Rectal smooth muscle tissue (tissue), 1 donor: Measurements from ENCODE around the gene LRRC75A.
"Not testable (repeated sequence)": the region's sequence is repeated elsewhere in the genome, so short reads cannot be mapped to it uniquely, and the experiment has no call there.

Source experiments
- H3K27ac ChIP-seq: one replicate; pipeline ENCODE4 v1.7.0; 2013; ENCODE audit warnings: low read depth, low read length, inconsistent platforms
- H3K27me3 ChIP-seq: one replicate; pipeline ENCODE4 v1.7.0; 2013; ENCODE audit warnings: low read length; ENCODE audit not compliant: control insufficient read depth, insufficient read depth
- H3K36me3 ChIP-seq: one replicate; pipeline ENCODE4 v1.7.0; 2013; ENCODE audit warnings: low read length; ENCODE audit not compliant: control insufficient read depth, insufficient read depth
- H3K4me1 ChIP-seq: one replicate; pipeline ENCODE4 v1.7.0; 2013; ENCODE audit warnings: low read length; ENCODE audit not compliant: control insufficient read depth, insufficient read depth
- H3K4me3 ChIP-seq: one replicate; pipeline ENCODE4 v1.7.0; 2013; ENCODE audit warnings: low read length
- H3K9ac ChIP-seq: one replicate; pipeline ENCODE4 v1.7.0; 2013; ENCODE audit warnings: low read length

Gene LRRC75A

DNA sequence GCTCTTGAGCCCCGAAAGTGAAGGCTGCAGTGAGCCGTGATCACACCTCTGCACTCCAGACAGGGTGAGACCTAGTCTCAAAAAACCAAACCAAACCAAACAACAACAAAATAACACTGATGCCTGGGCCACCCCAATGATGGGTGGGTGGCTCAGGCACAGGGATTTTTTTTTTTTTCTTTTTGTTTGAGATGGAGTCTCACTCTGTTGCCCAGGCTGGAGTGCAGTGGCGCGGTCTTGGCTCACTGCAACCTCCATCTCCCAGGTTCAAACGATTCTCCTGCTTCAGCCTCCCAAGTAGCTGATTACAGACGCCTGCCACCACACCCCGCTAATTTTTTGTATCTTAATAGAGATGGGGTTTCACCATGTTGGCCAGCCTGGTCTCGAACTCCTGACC lies 39.7 kb downstream of the LRRC75A start:
- not testable (repeated sequence) for H3K4me1 ChIP-seq, H3K4me3 ChIP-seq, H3K27me3 ChIP-seq, H3K27ac ChIP-seq, H3K36me3 ChIP-seq, H3K9ac ChIP-seq

DNA sequence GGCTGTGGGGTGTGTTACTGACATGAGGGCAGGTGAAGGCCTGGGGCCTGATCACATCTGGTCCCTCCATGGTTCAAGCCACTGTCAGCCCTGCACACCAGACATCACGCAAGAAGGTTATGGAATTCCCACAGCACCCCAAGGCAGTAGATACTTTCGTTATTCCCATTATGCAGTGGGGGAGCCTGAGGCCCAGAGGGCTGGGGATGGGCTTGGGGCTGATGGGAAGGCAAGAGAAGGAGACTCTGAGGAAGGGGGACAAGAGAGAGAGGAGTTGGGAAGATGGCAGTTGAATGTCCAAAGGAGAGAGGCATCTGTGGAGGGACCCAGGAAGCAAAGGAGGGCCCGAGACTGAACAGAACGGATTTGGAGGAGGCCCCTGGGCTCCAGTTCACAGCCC lies 42.0 kb downstream of the LRRC75A start:
- Histone ChIP-seq H3K27me3 (no peaks in the 10 kb centered on the region), H3K4me1 (peaks cover 2% of the 10 kb centered on the region), H3K4me3 (no peak overlapping the region), H3K9ac (no peak overlapping the region), H3K36me3 (peaks cover 11% of the 10 kb centered on the region), H3K27ac (no peak overlapping the region)

DNA sequence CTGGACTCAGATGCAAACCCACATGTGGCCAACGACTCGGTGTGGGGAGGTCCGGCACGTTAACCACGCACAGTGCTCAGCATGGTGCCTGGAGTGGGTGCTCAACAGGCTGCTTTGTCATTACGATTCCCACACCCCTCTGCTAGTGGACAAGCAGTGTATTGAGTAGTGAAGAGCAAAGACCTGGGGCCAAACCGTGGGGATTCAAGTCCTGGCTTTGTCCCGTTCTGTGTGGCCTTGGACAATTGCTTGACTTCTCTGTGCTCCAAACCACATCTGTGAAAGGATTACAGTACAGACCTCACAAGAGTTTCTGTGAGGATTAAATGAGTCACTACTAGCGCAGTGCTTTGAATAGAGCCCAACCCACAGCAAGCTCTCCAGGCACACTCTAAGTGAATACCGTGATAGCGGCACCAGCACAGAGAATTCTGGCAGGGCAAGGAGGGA lies 42.8 kb downstream of the LRRC75A start:
- Histone ChIP-seq H3K27me3 (no peaks in the 10 kb centered on the region), H3K4me1 (peaks cover 2% of the 10 kb centered on the region), H3K27ac (no peak overlapping the region), H3K4me3 (no peak overlapping the region), H3K9ac (no peak overlapping the region), H3K36me3 (peaks cover 11% of the 10 kb centered on the region)

DNA sequence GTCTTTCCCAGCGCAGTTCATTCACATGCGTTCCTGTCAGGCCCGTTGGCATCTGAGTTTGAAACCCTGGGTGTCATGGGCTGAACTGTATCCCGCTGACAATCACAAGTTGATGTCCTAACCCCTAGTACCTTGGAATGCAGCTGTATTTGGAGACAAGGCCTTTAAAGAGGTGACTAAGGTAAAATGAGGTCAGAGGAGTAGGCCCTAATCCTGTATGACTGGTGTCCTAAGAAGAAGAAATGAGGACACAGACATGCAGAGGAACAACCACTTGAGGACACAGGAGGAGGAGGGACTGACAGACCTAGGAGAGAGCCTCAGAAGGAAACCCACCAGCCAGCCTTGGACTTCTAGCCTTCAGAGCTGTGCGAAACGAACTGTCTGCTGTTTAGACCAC lies 43.5 kb downstream of the LRRC75A start:
- Histone ChIP-seq H3K4me1 (peaks cover 2% of the 10 kb centered on the region), H3K4me3 (no peak overlapping the region), H3K36me3 (peaks cover 13% of the 10 kb centered on the region), H3K27me3 (no peaks in the 10 kb centered on the region), H3K27ac (no peak overlapping the region), H3K9ac (no peak overlapping the region)

DNA sequence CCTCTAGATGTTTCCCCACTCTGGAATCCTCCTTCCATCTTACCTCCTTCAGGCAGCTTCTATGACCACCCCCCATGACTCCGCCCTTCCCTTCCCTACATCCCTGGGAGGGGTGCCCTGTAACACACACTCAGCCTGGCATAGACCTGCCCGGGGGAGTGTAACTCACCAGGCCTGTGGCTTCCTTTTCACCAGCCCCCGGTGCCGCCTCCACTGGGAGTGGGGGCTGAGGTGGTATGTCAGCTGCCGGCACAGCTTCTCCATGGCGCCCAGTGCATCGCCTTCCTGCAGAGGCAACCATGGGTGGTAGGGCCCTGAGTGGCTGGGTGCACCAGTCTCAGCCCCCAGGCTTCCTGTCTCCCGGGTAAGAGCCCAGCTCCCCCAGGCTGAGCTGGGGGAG lies 44.3 kb downstream of the LRRC75A start:
- peaks cover 20% of the 10 kb centered on the region for H3K36me3 ChIP-seq
- H3K4me3 ChIP-seq, result no peak overlapping the region
- peaks cover 2% of the 10 kb centered on the region for H3K4me1 ChIP-seq
- H3K9ac ChIP-seq, result no peak overlapping the region
- H3K27ac ChIP-seq, result no peak overlapping the region
- H3K27me3 ChIP-seq, result no peaks in the 10 kb centered on the region

DNA sequence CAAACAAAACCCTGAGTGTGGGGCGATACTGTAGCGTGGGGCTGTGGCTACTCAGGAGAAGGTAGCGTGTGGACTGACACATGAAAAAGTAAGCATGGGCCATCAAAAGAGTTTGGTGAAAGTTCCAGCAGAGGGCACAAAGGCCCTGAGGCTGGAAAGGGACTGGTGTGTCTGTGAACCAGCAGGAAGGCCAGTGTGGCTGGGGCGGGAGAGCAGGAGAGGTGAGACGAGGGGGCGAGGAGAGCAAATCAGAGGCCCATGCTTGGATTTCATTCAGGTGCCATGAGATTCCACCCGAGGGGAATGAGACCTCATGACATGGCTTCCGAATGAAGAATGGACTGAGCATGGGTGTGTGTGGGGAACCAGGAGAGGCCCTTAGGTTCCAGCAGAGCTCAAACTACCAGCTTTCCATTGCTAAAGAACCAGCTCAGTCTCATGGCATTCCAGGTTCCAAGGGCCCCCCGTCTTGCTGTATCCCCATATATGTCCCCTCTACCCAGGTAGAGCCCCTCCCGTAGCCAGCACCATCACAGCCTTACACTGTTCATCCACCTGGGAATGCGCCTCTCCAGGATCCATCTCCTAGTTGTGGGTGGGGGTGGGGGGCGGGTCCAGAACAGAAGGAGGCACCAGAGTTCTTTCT lies 45.5 kb downstream of the LRRC75A start:
- Histone ChIP-seq H3K4me3 (no peak overlapping the region), H3K9ac (no peak overlapping the region), H3K36me3 (peaks cover 28% of the 10 kb centered on the region), H3K27ac (no peak overlapping the region), H3K4me1 (peaks cover 2% of the 10 kb centered on the region), H3K27me3 (no peaks in the 10 kb centered on the region)

DNA sequence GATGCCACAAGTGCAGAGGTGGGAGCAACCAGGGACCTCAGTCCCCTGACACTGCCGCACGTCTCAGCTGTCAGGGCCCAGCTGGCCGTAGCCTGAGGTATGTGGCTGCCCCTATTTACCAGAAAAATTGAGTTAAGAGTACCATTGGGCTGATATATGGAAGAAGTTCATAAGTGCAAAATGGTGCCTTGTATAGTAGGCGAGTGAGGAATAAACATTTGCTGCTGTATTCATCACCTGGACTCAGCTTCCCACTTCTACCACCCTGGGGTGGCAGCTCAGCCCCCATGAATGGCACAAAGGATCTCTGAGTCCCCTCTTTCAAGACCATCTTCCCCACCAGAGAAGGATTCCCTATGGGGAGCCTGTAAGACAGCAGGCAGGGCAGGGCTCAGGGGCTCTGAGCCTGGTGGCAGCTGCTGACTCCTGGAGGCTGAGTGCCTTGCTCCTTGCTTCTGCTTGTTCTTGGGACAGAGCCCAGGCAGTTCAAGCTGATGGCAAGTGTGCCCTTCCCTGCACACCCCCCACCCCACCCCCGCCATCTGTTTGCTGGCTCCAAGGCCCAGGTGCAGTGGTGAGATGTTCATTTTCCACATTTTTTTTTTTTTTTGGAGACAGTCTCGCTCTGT lies 47.6 kb downstream of the LRRC75A start:
- Histone ChIP-seq H3K27ac (no peak overlapping the region), H3K27me3 (no peaks in the 10 kb centered on the region), H3K4me3 (no peak overlapping the region), H3K4me1 (peaks cover 10% of the 10 kb centered on the region), H3K36me3 (peaks cover 31% of the 10 kb centered on the region), H3K9ac (no peak overlapping the region)

DNA sequence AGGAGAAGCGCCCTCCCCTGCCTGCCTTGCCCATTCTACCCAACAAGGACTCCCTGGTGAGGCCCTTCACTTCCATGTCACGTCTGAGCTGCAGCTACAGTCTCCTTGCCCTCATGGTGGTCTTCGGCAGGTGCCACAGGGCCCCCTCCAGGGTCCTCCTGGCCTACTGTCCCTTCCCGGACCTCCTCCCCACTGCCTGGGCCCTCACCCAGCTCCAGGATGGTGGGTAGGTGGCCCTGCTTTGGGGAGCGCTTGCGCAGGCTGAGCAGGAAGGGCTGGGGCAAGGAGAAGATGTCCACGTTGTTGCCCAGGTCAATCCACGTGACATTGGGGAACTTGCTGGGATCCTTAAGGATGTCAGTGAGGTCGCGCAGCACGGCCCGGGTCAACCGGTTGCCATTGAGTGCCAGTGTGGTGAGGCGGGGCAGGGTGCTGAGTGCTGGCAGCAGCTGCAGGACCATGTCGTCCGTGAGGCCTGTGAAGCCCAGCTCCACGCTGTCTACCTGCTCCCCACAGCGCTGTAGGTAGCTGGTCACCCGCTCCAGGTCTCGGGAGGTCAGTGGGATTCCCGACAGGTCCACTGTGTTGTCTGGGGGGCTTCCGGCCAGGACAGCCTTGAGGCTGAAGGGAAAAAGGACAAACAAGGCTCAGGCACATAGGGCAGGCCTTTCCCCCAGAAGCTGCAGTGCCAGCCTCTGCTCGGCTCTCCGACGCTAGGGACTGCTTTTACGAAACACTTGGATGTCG lies 48.3 kb downstream of the LRRC75A start:
- H3K27me3 ChIP-seq, result no peaks in the 10 kb centered on the region
- H3K36me3 ChIP-seq, result peaks cover 28% of the 10 kb centered on the region
- peaks cover 10% of the 10 kb centered on the region for H3K4me1 ChIP-seq
- H3K9ac ChIP-seq, result no peak overlapping the region
- H3K4me3 ChIP-seq, result no peak overlapping the region
- no peak overlapping the region for H3K27ac ChIP-seq

DNA sequence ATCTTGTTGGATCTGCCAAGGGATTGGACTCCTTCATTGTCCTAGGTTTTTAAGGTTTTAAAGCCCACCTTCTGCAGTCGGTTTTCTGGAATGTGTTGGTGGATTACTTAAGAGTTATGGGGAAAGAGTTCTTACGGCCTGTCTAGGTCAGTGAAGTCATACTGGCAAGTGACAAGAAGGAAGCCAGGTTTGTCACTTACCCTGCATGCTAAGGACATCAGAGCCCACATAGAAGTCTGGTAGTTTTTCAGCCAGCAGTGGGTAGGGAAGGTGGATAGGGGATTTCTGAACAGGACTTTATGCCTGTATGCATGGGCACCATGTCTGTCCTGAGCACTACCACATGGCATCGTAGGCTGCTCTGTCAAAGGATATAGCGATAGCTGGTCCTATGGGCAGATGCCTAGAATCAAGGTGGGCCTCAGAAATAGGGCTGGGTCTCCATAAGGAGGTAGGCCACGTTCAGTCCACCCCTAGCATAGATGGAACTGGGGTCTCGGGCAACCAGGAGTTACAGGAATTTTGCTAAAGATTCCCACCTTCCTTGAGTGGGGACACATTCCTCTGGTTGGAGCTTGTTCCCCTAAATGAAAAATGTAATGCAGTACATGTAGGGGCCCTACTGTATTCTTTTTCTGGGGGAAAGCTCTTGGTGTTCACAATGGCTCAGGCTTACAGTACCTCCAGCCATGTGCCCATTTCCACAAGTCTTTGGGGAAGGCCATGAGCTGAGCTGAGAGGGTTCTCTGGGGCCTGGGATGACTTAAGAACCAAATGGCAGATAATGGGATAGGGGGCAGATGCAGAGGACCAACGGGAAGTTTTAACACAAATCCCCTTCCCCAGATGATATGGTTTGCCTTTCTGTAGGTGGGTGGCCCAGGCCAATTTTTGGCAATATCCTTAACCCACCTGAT lies 49.1 kb downstream of the LRRC75A start:
- no peak overlapping the region for H3K4me3 ChIP-seq
- H3K27me3 ChIP-seq, result no peaks in the 10 kb centered on the region
- H3K27ac ChIP-seq, result no peak overlapping the region
- no peak overlapping the region for H3K9ac ChIP-seq
- peaks cover 10% of the 10 kb centered on the region for H3K4me1 ChIP-seq
- peaks cover 24% of the 10 kb centered on the region for H3K36me3 ChIP-seq

DNA sequence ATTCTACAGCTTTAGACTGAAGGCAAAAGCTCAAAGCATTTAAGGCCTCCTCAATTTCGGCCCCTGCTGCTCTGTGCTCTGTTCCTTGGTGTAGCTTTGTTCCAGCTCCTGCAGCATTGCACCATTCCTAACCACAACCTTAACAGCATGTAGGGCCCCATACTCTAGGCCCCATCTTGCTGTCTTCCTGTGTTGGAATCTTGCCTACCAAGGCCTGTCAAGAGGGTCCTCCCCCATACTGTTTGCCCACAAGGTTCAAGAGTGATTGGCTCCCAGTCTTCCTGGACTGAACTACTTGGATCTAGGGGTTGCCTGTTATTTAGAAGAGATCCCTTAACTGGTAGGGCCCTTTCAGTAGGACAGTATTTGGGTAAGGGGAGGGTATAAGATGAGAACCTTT lies 49.9 kb downstream of the LRRC75A start:
- no peak overlapping the region for H3K27ac ChIP-seq
- H3K36me3 ChIP-seq, result peaks cover 24% of the 10 kb centered on the region
- H3K9ac ChIP-seq, result no peak overlapping the region
- no peak overlapping the region for H3K4me3 ChIP-seq
- H3K4me1 ChIP-seq, result peaks cover 10% of the 10 kb centered on the region
- H3K27me3 ChIP-seq, result no peaks in the 10 kb centered on the region

DNA sequence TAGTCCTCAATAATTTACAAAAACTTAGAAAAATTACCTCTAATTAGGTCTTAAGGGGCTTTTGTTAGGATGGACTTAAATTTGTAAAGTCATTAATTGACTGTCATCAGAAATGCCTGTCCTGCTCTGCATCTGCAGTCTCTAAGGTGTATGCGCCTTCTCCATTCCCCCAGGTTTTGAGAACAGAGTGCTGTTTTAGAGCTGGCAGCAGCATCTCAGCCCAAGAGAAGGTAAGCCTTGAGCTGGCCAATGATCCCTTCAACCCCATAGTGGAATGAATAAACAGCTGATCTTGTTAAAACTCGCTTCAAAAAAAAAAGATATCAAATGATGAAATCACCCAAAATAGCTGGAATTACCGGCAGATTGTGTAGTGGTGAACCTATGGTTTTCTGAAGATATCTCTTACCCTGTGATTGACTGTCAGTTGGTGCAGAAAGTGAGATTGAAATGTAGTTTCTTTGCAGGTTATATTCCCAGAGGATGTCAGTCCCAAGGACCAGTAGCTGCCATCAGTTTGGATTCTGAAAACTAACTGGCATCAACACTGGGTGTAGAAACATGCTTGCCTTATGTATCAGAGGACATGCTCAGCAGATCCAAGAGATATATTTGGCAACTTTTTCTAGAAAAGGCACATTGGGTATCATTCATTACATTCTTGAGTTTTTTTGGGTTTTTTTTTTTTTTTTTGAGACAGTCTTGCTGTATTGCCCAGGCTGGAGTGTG lies 50.9 kb downstream of the LRRC75A start:
- Histone ChIP-seq H3K4me1 (peaks cover 10% of the 10 kb centered on the region), H3K27me3 (no peaks in the 10 kb centered on the region), H3K36me3 (peaks cover 21% of the 10 kb centered on the region), H3K4me3 (no peak overlapping the region), H3K9ac (no peak overlapping the region), H3K27ac (no peak overlapping the region)
